Peyer's patch (tissue), 4 donors: ENCODE results near the gene GLIS2.

ENCODE experiments used
- POLR2A ChIP-seq, 2 donors: fragments of 450-650 bp; IDR thresholded peaks; one replicate each; pipeline ENCODE4 v1.5.1; 2017; ENCODE audit warnings: antibody characterized with exemption in 2 of 2, mild to moderate bottlenecking in 2 of 2, moderate library complexity in 2 of 2
- TF ChIP-seq, protein P1 (sequence below), 6 experiments: fragments of 450-650 bp in 4 of 6; fragments of 200-600 bp in 2 of 6; sonication (generic) in 1 of 6; IDR thresholded peaks; one replicate each; pipeline ENCODE4 v1.5.1; 2017 to 2019; ENCODE audit warnings: antibody characterized with exemption in 6 of 6, mild to moderate bottlenecking in 3 of 6, moderate library complexity in 1 of 6

DNA sequence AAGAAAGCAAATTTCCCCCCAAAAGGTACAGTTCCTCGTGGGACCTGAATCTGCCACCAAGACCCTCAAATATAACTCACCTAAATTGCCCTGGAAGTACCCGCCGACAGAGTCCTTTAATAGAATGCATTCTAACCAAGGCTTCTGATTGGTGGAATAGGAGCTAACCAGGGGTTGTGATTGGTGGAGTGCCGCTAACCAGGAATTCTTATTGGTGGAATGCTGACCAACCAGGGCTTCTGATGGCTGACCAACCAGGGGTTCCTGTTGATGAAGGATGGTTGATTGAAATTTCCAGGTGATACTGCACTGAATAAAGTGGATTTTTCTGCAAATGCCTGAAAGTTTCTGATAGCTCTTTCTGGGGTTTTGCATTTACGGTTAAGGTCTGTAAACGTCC, 49.5 kb upstream of the GLIS2 start:
- TF ChIP-seq, protein P1, sequence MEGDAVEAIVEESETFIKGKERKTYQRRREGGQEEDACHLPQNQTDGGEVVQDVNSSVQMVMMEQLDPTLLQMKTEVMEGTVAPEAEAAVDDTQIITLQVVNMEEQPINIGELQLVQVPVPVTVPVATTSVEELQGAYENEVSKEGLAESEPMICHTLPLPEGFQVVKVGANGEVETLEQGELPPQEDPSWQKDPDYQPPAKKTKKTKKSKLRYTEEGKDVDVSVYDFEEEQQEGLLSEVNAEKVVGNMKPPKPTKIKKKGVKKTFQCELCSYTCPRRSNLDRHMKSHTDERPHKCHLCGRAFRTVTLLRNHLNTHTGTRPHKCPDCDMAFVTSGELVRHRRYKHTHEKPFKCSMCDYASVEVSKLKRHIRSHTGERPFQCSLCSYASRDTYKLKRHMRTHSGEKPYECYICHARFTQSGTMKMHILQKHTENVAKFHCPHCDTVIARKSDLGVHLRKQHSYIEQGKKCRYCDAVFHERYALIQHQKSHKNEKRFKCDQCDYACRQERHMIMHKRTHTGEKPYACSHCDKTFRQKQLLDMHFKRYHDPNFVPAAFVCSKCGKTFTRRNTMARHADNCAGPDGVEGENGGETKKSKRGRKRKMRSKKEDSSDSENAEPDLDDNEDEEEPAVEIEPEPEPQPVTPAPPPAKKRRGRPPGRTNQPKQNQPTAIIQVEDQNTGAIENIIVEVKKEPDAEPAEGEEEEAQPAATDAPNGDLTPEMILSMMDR (IDR thresholded peaks at IDR 0.05) = no peak
- no peak for TF ChIP-seq POLR2A (IDR thresholded peaks at IDR 0.05)
